Activated T-cell treated with anti-CD3 and anti-CD28 coated beads, Interleukin-2, amount 50 U/mL, for 4 hours (primary cell): Measurements from ENCODE around the gene GULP1. TPM values are rescaled to one million over a fixed set of nuclear protein-coding genes. Genes with fewer than 3 reads are reported as not detected.

Experiments
- ATAC-seq, 2 donors: fragments of 200-7000 bp; cut with Tn5 transposase; one replicate each; pipeline ENCODE4 v1.10.0; 2021
- DNase-seq: peaks from one replicate; pipeline ENCODE4 v3.0.0-alpha.2; 2020
- H3K27me3 Mint-ChIP-seq: one replicate; pipeline ENCODE4 v1.8.0; 2021; ENCODE audit warnings: low read depth, mixed read lengths
- H3K36me3 Mint-ChIP-seq: one replicate; pipeline ENCODE4 v1.8.0; 2022; ENCODE audit warnings: mixed read lengths; ENCODE audit not compliant: insufficient read depth
- H3K4me1 Mint-ChIP-seq: one replicate; pipeline ENCODE4 v1.8.0; 2021; ENCODE audit warnings: low read depth, mixed read lengths
- H3K4me3 Mint-ChIP-seq: one replicate; pipeline ENCODE4 v1.8.0; 2021; ENCODE audit warnings: mild to moderate bottlenecking, moderate library complexity, mixed read lengths
- H3K9me3 Mint-ChIP-seq: one replicate; pipeline ENCODE4 v1.8.0; 2021; ENCODE audit warnings: mixed read lengths
- total RNA-seq, 3 donors: library from RNA; stranded (reverse); gene quantifications; one replicate each; pipeline ENCODE4 v1.2.1, GENCODE V29; 2021

The GULP1 gene
- total RNA-seq, 3 donors from 2014 or later, result 0.43 to 0.61 TPM; not detected in 1

GRCh38 chr2:188305271-188305670 lies 13.6 kb downstream of the GULP1 start:
- no peaks in the 10 kb centered on the region for H3K36me3 Mint-ChIP-seq
- H3K4me3 Mint-ChIP-seq, result no peak overlapping the region
- DNase-seq (no peak), ATAC-seq (no peak)
- no peaks in the 10 kb centered on the region for H3K9me3 Mint-ChIP-seq
- H3K4me1 Mint-ChIP-seq, result no peaks in the 10 kb centered on the region
- H3K27me3 Mint-ChIP-seq, result no peaks in the 10 kb centered on the region

- H3K4me1 Mint-ChIP-seq, result no peaks in the 10 kb centered on the region
- ATAC-seq (no peak), DNase-seq (no peak)
- no peak overlapping the region for H3K4me3 Mint-ChIP-seq
- H3K36me3 Mint-ChIP-seq, result no peaks in the 10 kb centered on the region
- H3K9me3 Mint-ChIP-seq, result no peaks in the 10 kb centered on the region
- no peaks in the 10 kb centered on the region for H3K27me3 Mint-ChIP-seq
Measured at GRCh38 chr2:188306271-188306670, 14.6 kb downstream of the GULP1 start.

DNA sequence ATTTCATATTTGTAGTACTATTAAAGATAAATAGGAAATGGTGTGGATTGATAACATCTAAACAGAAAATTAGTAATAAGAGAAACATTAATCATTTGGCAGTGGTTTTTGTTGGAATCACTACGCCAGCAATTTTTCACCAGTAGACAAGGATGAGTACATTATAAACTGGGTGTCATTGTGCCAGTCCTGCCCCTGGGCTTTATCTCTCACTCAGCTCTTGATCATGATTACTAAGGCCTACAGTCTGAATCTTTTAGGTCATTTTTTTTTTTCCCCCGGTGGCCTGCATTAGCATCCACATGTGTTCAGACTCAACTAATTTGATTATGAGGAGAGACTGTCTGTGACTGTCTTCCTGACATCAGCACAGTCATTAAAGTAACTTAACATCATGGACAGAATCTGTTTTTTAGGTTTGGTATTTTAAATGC lies 16.2 kb downstream of the GULP1 start:
- ATAC-seq, result no peak
- H3K4me1 Mint-ChIP-seq, result no peaks in the 10 kb centered on the region
- H3K4me3 Mint-ChIP-seq, result no peak overlapping the region
- DNase-seq, result no peak
- no peaks in the 10 kb centered on the region for H3K36me3 Mint-ChIP-seq
- H3K27me3 Mint-ChIP-seq, result no peaks in the 10 kb centered on the region
- no peaks in the 10 kb centered on the region for H3K9me3 Mint-ChIP-seq

- no peaks in the 10 kb centered on the region for H3K9me3 Mint-ChIP-seq
- no peaks in the 10 kb centered on the region for H3K36me3 Mint-ChIP-seq
- H3K27me3 Mint-ChIP-seq, result no peaks in the 10 kb centered on the region
- no peak for ATAC-seq
- H3K4me1 Mint-ChIP-seq, result no peaks in the 10 kb centered on the region
- DNase-seq, result no peak
- H3K4me3 Mint-ChIP-seq, result no peak overlapping the region
Measured at GRCh38 chr2:188308483-188308882, 16.8 kb downstream of the GULP1 start.

DNA sequence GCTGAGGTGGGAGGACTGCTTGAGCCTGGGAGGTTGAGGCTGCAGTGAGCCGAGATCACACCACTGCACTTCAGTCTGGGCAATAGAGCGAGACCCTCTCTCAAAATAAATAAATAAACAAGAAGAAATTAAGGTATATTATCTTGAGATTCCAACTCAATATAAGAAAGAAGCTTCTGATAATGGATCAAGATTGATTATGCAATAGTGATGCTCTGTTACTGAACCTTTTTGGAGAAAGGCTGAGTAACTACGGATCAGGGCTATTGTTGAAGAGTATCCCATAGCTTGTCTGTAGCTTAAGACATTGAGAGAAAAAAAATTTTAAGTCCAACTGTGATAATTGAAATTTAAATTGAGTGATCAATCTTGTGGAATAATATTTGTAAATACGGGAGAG lies 17.7 kb downstream of the GULP1 start:
- DNase-seq (no peak), ATAC-seq (no peak)
- H3K36me3 Mint-ChIP-seq, result no peaks in the 10 kb centered on the region
- H3K27me3 Mint-ChIP-seq, result no peaks in the 10 kb centered on the region
- H3K4me1 Mint-ChIP-seq, result no peaks in the 10 kb centered on the region
- H3K9me3 Mint-ChIP-seq, result no peaks in the 10 kb centered on the region
- H3K4me3 Mint-ChIP-seq, result no peak overlapping the region

GRCh38 chr2:188314314-188315054 lies 22.8 kb downstream of the GULP1 start:
- Mint-ChIP-seq H3K4me3 (no peak overlapping the region), H3K9me3 (no peaks in the 10 kb centered on the region), H3K36me3 (no peaks in the 10 kb centered on the region), H3K27me3 (no peaks in the 10 kb centered on the region), H3K4me1 (no peaks in the 10 kb centered on the region)
- no peak for DNase-seq
- ATAC-seq, result no peak

DNA sequence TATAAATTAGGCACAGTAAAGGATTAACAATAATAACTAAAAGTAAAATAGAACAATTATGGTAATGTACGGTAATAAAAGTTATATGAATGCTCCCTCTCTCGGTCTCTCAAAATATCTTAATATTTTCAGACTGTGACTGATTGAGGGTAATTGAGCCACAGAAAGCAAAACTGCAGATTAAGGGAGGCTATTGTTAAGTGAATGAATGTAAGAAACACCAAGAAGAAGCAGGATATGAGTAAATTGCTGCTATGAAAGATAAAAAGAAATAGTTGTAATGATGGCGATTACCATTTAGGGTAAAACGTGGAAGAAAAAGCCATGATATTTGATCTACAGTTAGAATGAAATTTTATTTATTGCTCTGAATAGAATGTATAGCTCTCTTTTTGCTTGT lies 24.1 kb downstream of the GULP1 start:
- DNase-seq, result no peak
- ATAC-seq, result no peak
- Mint-ChIP-seq H3K27me3 (no peaks in the 10 kb centered on the region), H3K9me3 (no peaks in the 10 kb centered on the region), H3K4me1 (no peaks in the 10 kb centered on the region), H3K4me3 (no peak overlapping the region), H3K36me3 (no peaks in the 10 kb centered on the region)

DNA sequence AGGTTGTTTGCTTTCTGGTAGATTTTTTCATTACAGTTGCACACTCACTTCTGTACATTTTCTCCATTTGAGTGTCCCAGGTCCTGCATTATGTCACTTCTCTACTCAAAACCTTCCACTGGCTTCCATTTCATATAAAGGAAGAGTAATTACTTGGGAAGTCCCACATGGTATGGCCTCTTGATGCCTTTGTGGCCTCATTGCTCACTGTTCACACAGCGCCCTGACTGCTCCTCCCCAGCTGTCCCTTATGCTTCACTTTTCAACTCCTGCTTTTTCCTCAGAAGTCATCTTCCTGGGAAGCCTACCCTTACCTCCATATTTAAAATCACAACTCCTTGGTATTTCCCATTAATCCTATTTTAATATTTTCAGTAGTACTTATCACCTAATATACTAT lies 24.7 kb downstream of the GULP1 start:
- H3K27me3 Mint-ChIP-seq, result no peaks in the 10 kb centered on the region
- DNase-seq (no peak), ATAC-seq (no peak)
- H3K9me3 Mint-ChIP-seq, result no peaks in the 10 kb centered on the region
- no peak overlapping the region for H3K4me3 Mint-ChIP-seq
- no peaks in the 10 kb centered on the region for H3K4me1 Mint-ChIP-seq
- no peaks in the 10 kb centered on the region for H3K36me3 Mint-ChIP-seq

DNA sequence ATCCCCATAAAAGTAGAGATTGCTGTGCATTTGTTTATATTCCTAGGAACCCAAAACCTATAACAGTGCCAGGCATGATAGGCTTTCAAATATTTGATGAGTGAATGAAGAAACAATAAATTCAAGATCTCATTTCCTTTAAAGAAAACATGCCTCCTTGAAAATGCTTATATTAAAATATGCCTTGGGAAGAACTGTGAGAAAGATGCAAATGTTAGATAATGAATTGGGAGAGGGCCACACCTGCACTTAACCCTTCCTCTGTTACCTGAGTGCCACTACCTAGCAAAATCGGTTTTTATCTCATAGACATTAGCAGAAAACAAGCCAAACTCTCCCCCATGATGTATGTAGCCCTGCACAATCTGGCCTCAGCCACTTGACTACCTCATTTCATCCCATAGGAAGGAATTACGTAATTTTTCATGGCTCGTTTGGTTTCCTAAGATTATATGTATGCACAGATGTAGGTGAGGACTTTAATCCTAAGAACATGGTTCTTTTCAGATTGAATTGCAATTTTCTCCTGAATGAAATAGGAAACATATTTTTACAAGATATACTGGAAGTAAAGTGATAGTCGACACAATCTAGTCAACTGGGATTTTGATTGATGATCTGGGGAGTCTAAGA lies 25.2 kb downstream of the GULP1 start:
- DNase-seq (no peak), ATAC-seq (no peak)
- Mint-ChIP-seq H3K27me3 (no peaks in the 10 kb centered on the region), H3K4me1 (no peaks in the 10 kb centered on the region), H3K4me3 (no peak overlapping the region), H3K9me3 (no peaks in the 10 kb centered on the region), H3K36me3 (no peaks in the 10 kb centered on the region)

GRCh38 chr2:188318161-188318749 lies 26.6 kb downstream of the GULP1 start:
- ATAC-seq (no peak), DNase-seq (no peak)
- H3K4me3 Mint-ChIP-seq, result no peak overlapping the region
- no peaks in the 10 kb centered on the region for H3K4me1 Mint-ChIP-seq
- H3K27me3 Mint-ChIP-seq, result no peaks in the 10 kb centered on the region
- no peaks in the 10 kb centered on the region for H3K9me3 Mint-ChIP-seq
- H3K36me3 Mint-ChIP-seq, result no peaks in the 10 kb centered on the region

GRCh38 chr2:188319838-188320237 lies 28.2 kb downstream of the GULP1 start:
- Mint-ChIP-seq H3K27me3 (no peaks in the 10 kb centered on the region), H3K4me1 (no peaks in the 10 kb centered on the region), H3K36me3 (no peaks in the 10 kb centered on the region), H3K4me3 (no peak overlapping the region), H3K9me3 (no peaks in the 10 kb centered on the region)
- DNase-seq (no peak), ATAC-seq (no peak)

DNA sequence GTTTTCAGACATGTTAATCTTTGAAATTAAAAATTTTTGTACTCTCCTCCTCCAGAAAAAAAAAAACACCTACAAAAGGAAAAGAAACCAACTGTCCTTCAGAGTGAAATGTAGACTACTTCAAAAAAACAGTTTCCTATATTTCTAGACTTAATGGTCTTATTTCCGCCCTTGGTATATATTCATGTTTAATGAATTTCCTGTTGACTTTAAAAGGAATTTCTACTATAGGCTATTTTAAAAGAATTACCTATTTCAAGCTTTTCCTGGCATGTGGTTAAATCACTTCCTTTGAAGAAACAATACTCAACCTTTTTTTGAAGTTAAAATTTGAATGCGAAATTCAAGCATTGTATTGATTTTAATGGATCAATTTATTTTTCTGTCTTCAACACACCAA lies 29.2 kb downstream of the GULP1 start:
- no peak for DNase-seq
- no peaks in the 10 kb centered on the region for H3K36me3 Mint-ChIP-seq
- no peak overlapping the region for H3K4me3 Mint-ChIP-seq
- H3K9me3 Mint-ChIP-seq, result no peaks in the 10 kb centered on the region
- H3K27me3 Mint-ChIP-seq, result no peaks in the 10 kb centered on the region
- no peak for ATAC-seq
- no peaks in the 10 kb centered on the region for H3K4me1 Mint-ChIP-seq

GRCh38 chr2:188322569-188323551 lies 31.2 kb downstream of the GULP1 start:
- no peak overlapping the region for H3K4me3 Mint-ChIP-seq
- no peaks in the 10 kb centered on the region for H3K27me3 Mint-ChIP-seq
- H3K9me3 Mint-ChIP-seq, result no peaks in the 10 kb centered on the region
- ATAC-seq (no peak), DNase-seq (no peak)
- no peaks in the 10 kb centered on the region for H3K4me1 Mint-ChIP-seq
- H3K36me3 Mint-ChIP-seq, result no peaks in the 10 kb centered on the region

GRCh38 chr2:188324067-188324466 lies 32.4 kb downstream of the GULP1 start:
- ATAC-seq, result no peak
- no peaks in the 10 kb centered on the region for H3K36me3 Mint-ChIP-seq
- no peak overlapping the region for H3K4me3 Mint-ChIP-seq
- H3K27me3 Mint-ChIP-seq, result no peaks in the 10 kb centered on the region
- no peaks in the 10 kb centered on the region for H3K4me1 Mint-ChIP-seq
- H3K9me3 Mint-ChIP-seq, result no peaks in the 10 kb centered on the region
- DNase-seq, result no peak
